HL-60 (cell line): ENCODE results near the gene PTTG2.

ENCODE experiments used
- DNase-seq, 2 experiments: peaks; one replicate each; pipeline ENCODE4 v3.0.0-alpha.2; 2010 to 2020; ENCODE audit warnings: low read depth in 1 of 2, low spot score in 1 of 2
- H3K27ac ChIP-seq: fragments of 250-450 bp; sonication (Bioruptor Pico); replicated peaks from 2 replicates; pipeline ENCODE4 v1.5.1; 2020; ENCODE audit warnings: mild to moderate bottlenecking, moderate library complexity
- H3K27me3 ChIP-seq: fragments of 250-450 bp; sonication (Bioruptor Pico); 2 replicates; pipeline ENCODE4 v1.5.1; 2021; ENCODE audit warnings: mild to moderate bottlenecking, moderate library complexity; ENCODE audit not compliant: insufficient read depth, poor library complexity, severe bottlenecking
- H3K4me3 ChIP-seq: replicated peaks from 2 replicates; pipeline ENCODE4 v1.5.1; 2011; ENCODE audit warnings: mild to moderate bottlenecking, control low read depth, low read length; ENCODE audit not compliant: insufficient read depth
- GABPA ChIP-seq: IDR thresholded peaks from 2 replicates; pipeline ENCODE4 v1.6.1; 2012; ENCODE audit warnings: low read depth
- POLR2AphosphoS5 ChIP-seq: IDR thresholded peaks from 2 replicates; pipeline ENCODE4 v1.6.1; 2012; ENCODE audit warnings: low read depth
- REST ChIP-seq: IDR thresholded peaks from 2 replicates; pipeline ENCODE4 v1.6.1; 2012; ENCODE audit warnings: low read depth; ENCODE audit not compliant: insufficient replicate concordance
- SPI1 ChIP-seq: IDR thresholded peaks from 2 replicates; pipeline ENCODE4 v1.6.1; 2012; ENCODE audit warnings: low read depth, mild to moderate bottlenecking, borderline replicate concordance
- TF ChIP-seq, protein P1 (sequence below): IDR thresholded peaks from one replicate; pipeline ENCODE4 v1.5.1; 2011; ENCODE audit warnings: low read length, control low read depth, inconsistent platforms; ENCODE audit not compliant: insufficient read depth

PTTG2 gene

DNA sequence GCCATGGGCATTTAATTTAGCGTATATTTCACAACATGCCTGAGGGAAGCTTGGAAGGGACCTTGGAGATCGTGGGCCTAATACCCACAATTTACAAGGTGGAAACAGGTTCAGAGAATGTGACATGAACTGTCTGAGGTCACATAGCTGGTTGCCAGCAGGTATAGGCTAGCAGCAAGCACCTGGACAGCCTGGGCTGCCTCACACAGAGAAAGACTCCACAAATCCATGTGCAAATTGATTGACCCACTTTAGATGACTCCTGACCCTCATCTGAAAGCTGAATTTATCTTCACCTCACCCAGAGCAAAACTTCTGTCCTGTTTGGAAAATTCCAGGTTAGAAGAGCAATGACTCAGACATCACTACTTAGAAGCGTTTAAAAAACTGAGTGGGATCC is 5.8 kb downstream of the PTTG2 start:
- no peak overlapping the region for H3K4me3 ChIP-seq
- no peaks in the 10 kb centered on the region for H3K27me3 ChIP-seq
- DNase-seq = no peak
- no peak overlapping the region for H3K27ac ChIP-seq
- TF ChIP-seq POLR2AphosphoS5 (no peak), REST (no peak), GABPA (no peak), SPI1 (no peak)
- TF ChIP-seq, protein P1, sequence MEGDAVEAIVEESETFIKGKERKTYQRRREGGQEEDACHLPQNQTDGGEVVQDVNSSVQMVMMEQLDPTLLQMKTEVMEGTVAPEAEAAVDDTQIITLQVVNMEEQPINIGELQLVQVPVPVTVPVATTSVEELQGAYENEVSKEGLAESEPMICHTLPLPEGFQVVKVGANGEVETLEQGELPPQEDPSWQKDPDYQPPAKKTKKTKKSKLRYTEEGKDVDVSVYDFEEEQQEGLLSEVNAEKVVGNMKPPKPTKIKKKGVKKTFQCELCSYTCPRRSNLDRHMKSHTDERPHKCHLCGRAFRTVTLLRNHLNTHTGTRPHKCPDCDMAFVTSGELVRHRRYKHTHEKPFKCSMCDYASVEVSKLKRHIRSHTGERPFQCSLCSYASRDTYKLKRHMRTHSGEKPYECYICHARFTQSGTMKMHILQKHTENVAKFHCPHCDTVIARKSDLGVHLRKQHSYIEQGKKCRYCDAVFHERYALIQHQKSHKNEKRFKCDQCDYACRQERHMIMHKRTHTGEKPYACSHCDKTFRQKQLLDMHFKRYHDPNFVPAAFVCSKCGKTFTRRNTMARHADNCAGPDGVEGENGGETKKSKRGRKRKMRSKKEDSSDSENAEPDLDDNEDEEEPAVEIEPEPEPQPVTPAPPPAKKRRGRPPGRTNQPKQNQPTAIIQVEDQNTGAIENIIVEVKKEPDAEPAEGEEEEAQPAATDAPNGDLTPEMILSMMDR = no peak

DNA sequence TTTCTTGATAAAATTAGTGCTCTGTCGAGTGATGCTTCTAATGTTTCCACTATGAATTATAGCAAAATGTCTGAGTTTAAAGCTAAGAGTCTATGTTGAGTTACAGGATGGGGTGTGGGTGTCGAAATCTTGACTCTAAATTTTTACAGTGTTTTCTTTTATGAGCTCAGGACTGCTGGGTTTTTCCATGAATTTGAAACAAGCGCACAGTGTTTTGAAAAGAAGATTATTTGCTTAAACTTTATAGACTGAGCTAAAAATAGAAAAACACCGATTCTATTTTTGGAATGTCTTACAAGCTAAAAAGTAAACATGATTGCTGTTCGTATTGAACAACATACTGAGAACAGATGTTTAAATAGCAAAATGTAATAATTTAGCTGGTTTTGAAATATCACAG is 7.5 kb downstream of the PTTG2 start:
- TF ChIP-seq GABPA = no peak
- TF ChIP-seq POLR2AphosphoS5 = no peak
- TF ChIP-seq SPI1 = no peak
- no peak for TF ChIP-seq REST
- TF ChIP-seq, protein P1 = no peak
- no peak for DNase-seq
- no peak overlapping the region for H3K4me3 ChIP-seq
- H3K27ac ChIP-seq = no peak overlapping the region
- no peaks in the 10 kb centered on the region for H3K27me3 ChIP-seq

GRCh38 chr4:37968747-37969146 is 8.5 kb downstream of the PTTG2 start:
- no peaks in the 10 kb centered on the region for H3K27me3 ChIP-seq
- H3K27ac ChIP-seq = no peak overlapping the region
- TF ChIP-seq REST (no peak), SPI1 (no peak), POLR2AphosphoS5 (no peak), GABPA (no peak)
- TF ChIP-seq, protein P1 = no peak
- DNase-seq = no peak
- H3K4me3 ChIP-seq = no peak overlapping the region
